Astrocyte of the cerebellum (primary cell): ENCODE results near the gene DOK3.

Source experiments
- DNase-seq: peaks from one replicate; pipeline ENCODE4 v3.0.0-alpha.2; 2011; ENCODE audit warnings: low read depth
- H3K4me3 ChIP-seq: 2 replicates; pipeline ENCODE4 v1.5.1; 2011; ENCODE audit warnings: mild to moderate bottlenecking, low read depth, low read length, moderate library complexity
- in situ Hi-C: cut with HindIII; loops from 2 replicates; pipeline ENCODE4 v1.10.0; 2017; ENCODE audit warnings: low sequenced_read_pairs
- TF ChIP-seq, protein P1 (sequence below): IDR thresholded peaks from 2 replicates; pipeline ENCODE4 v1.5.1; 2012; ENCODE audit warnings: low read length, low read depth, moderate library complexity, mild to moderate bottlenecking; ENCODE audit errors: missing control alignments

The DOK3 gene

DNA sequence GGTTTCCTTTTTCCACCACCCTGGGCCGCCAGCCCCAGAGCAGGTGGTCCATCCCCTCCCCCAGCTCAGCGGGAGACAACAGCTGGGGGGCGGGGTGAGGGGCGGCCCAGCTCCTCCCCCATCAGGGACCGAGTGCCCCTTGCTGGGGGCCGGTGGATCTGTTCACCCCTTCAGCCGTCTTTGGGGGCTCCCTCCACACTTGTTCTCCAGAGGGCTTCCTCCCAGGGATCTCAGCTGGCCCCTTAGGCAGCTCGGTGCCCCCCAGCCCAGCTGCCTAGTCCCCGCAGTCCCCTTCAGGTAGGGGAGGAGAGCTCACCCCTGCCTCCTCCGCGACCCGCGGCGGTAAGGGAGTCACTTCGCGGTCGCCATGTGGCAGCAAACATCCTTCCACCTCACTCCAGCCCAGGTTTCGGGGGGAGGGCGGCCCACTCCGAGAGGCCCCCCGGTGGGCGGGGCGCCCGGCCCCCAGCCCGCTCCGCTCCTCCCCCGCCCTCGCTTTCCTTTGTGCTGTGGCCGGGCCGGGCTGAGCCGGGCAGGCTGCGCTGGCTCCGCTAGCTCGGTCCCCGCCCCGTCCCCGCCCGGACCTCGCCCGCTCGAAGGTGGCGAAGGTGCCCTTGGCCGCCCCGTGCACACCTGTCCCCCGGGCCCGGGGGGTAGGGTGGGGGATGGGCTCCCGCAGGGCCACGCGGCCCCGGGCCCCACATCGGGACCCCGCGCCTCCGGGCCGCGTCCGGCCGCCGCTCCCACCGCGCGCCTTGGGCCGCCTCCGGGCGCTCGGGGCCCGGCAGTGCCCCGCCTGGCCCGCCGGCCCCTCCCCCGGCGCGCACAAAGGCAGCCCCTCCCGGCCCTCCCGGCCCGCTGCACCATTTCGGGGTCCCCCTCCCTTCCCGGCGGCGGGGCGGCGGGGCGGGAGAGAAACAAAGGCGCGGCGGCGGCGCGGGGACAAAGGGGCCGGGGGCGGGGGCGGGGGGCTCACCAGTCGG is 36.9 kb downstream of the DOK3 start:
- no peak for DNase-seq
- H3K4me3 ChIP-seq, result peak overlapping the region; percentile 54
- TF ChIP-seq, protein P1, sequence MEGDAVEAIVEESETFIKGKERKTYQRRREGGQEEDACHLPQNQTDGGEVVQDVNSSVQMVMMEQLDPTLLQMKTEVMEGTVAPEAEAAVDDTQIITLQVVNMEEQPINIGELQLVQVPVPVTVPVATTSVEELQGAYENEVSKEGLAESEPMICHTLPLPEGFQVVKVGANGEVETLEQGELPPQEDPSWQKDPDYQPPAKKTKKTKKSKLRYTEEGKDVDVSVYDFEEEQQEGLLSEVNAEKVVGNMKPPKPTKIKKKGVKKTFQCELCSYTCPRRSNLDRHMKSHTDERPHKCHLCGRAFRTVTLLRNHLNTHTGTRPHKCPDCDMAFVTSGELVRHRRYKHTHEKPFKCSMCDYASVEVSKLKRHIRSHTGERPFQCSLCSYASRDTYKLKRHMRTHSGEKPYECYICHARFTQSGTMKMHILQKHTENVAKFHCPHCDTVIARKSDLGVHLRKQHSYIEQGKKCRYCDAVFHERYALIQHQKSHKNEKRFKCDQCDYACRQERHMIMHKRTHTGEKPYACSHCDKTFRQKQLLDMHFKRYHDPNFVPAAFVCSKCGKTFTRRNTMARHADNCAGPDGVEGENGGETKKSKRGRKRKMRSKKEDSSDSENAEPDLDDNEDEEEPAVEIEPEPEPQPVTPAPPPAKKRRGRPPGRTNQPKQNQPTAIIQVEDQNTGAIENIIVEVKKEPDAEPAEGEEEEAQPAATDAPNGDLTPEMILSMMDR, result no peak
- in situ Hi-C loops, result no loop called here

DNA sequence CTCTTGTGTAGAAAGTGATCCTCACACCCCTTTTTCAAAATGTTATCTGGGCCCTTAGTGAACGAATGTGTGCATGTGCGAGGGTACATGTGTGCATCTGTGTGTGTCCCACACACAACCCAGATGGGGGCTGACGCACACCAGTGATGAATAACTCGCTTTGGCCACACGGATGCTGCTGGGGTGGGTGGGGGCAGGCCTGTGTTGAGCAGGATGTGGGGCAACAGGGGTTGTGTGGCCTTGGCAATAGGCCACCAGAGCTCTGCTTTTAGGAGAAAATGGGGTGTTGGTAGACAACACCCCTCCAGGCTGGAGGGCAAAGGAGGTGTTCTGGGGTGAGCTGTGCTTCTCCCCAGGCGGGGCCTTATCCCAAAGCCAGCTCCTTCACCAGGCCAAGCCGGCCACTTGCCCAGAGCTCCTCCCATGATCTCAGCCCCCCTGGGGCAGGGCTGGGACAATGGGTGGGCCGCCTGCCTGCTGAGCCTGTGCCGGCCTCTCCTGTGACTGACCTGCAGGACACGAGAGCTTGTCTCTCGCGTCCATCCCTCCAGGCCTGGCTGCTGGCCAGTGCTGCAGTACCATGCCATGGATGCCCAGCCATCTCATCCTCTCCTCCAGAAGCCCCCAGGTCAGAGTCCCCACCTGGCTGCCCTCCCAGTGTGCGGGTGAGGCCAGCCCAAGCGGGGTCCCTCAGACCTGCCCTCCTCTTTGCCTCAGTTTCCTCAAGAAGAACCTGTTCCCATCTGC is 37.8 kb downstream of the DOK3 start:
- peak overlapping the region; percentile 54 for H3K4me3 ChIP-seq
- TF ChIP-seq, protein P1, result no peak
- in situ Hi-C loops, result no loop called here
- DNase-seq, result no peak

DNA sequence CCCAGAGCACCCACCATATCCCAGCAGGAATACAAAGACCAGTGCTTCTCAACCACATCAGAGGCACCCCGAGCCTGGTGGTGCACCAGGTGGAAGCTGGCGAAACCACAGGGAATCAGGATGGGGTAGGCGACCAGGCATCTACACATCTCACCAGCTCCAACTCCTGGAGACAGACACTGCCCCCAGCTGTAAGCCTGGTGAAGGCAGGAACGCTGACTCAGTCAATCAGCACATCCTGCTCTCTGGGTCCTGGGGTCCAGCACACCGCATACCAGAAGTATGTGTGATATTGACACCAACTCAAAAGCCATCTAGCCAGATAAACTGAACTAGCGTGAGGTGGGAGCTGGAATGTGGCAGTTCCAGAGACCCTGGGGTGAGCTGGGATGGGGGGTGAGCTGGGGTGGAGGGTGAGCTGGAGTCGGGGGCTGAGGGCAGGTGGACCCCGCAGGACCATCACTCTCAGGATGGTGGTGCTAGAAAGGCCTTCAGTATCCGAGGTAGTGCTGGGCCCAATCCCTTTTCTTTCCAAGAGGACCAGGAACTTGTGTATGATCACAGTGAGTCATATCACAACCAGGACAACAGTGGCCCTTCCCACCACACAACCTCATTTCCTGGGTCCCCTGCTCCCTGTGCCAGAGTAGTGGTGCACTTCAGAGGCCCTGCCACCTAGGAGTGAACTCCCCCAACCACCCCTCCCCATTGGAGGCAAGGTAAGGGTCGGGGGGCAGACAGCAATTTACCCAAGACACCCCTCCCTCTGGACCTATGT is 38.7 kb downstream of the DOK3 start:
- peak overlapping the region; percentile 54 for H3K4me3 ChIP-seq
- no peak for DNase-seq

DNA sequence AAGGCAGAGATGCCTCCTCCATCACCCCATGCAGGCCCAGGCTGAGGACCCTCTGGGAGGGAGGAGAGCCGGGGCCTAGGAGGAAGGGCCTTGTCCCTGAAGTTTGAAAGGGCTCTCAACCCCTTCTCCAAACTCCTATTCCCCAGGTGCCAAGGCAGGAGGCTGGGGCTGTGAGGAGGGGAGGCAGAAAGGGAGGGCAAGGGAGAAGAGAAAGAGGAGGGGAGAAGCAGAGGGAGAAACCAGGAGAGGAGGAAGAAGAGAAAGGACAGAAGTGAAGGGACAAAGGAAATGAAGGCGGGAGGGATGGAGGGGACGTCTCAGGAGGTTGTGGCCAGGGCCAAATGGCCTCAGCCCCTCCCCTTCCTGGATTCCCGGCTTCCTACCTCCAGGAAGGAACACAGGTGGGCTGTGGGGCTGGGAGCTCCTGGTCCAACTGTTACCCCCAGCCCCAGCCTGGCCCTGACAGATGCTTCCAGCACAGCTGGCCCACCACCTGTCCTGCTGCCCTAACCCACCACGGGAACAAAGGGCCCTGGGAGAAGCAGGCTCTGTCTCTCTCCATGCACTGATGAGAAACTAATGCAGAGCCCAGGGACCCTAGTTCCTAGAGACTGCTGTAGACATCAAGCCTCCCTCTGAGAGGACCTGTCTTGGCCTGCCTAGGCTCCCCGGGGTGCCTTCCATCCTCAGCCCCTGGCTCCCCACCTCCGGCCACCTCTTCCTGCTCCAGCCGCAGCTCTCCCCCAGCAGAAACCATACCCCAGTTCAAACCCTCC is 39.7 kb downstream of the DOK3 start:
- DNase-seq, result no peak
- peak overlapping the region; percentile 12 for H3K4me3 ChIP-seq
- in situ Hi-C loops, result no loop called here
- TF ChIP-seq, protein P1, result no peak

More for the DNA sequence above, 38.7 kb downstream of the DOK3 start:
- in situ Hi-C loops, result no loop called here
- TF ChIP-seq, protein P1, result no peak

DNA sequence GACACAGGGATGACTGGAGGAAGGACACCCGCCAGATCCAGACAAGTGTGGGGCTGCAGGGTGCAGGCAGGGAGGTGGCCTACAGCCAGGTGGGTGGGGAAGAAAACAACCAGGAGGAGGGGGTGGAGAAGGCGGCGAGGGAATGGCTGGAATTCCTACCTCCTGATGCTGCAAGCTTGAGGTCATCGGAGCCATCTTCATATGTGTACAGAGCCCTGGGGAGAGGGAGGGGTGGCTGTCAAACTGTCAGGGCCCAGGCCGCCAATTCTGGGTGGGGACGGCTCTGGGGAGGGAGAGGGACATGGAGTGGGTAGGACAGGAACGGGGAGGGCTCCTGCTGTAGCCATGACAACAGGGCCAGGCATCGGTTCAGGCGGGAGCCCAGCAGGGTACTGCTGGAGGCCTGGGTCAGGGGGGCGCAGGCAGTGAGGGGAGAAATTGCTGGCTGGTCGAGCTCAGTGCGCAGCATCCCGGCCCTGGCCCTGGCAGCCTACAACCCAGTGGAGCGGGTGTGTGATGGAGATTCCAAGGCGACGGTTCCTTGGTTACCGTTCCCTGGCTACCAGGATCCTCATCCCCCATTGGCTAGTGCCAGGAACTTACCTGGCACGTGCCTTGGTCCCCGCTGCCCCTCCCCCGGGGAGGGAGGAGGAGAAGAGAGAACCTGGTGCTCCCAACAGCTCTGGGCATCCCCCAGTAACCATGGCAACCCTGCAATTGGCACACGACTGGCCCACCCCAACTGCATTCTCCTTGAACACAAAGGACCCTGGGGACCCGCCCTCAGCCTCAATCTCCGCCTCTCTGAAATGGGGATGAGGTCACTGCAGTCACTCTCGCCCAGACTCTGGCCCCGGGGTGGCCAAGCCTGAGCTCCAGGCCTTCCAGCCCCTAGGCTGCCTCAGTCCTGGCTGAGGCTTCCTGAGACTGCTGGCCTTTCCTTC is 40.7 kb downstream of the DOK3 start:
- in situ Hi-C loops, result no loop called here
- no peak for DNase-seq

More for the DNA sequence above, 40.7 kb downstream of the DOK3 start:
- no peak overlapping the region for H3K4me3 ChIP-seq
- TF ChIP-seq, protein P1, result no peak
